Measurements from ENCODE around the gene HJURP. TPM values are rescaled to one million over a fixed set of nuclear protein-coding genes. Genes with fewer than 3 reads are reported as not detected.

Gene HJURP
- total RNA-seq, 1 experiment from 2014 or later: 49.7 TPM

GRCh38 chr2:233829193-233830110, 24.9 kb downstream of the HJURP start:
- no peaks in the 10 kb centered on the region for H4K20me1 ChIP-seq (ENCODE audit: control insufficient read depth, insufficient read depth, insufficient read length)
- no peaks in the 10 kb centered on the region for H3K9me3 ChIP-seq (ENCODE audit: control insufficient read depth, low read depth, low read length)
- no peak overlapping the region for H3K14ac ChIP-seq (ENCODE audit: insufficient read depth, low read length)
- no peak overlapping the region for H3K4me2 ChIP-seq (ENCODE audit: insufficient read depth, insufficient read length, low read length)
- no peak overlapping the region for H3T11ph ChIP-seq (ENCODE audit: low read length)
- Mint-ChIP-seq H3K9me3 (peaks cover 4 to 7% of the 10 kb centered on the region in 2 experiments; a peak in 4 of 5 replicates), H3K4me1 (peaks cover 6 to 9% of the 10 kb centered on the region in 2 experiments), H3K36me3 (ENCODE audit: insufficient read depth in 1 of 3, low read depth in 3 of 3) (peaks cover 2 to 5% (median 2%) of the 10 kb centered on the region in 3 experiments; a peak in 3 of 7 replicates), H3K27me3 (ENCODE audit: low read depth) (peaks cover 3% of the 10 kb centered on the region; the same call in 1 of the 2 replicates), H3K27ac (no peak overlapping the region), H3K4me3 (no peak overlapping the region)
- no peak overlapping the region for H3K23ac ChIP-seq (ENCODE audit: insufficient read length, low read depth, low read length)
- no peak overlapping the region for H2BK12ac ChIP-seq (ENCODE audit: insufficient read length, low read depth, low read length)
- H2AK5ac ChIP-seq (ENCODE audit: insufficient read length, low read length): no peak overlapping the region
- H2BK5ac ChIP-seq (ENCODE audit: insufficient read length, low read length): no peak overlapping the region
- no peak overlapping the region for H2BK20ac ChIP-seq (ENCODE audit: low read depth, low read length, poor library complexity, severe bottlenecking)
- no peak overlapping the region for H2BK15ac ChIP-seq (ENCODE audit: low read depth, low read length)
- no peak overlapping the region for H4K91ac ChIP-seq (ENCODE audit: insufficient read length, low read depth, low read length)
- peak; percentile 22 for DNase-seq
- no peaks in the 10 kb centered on the region for H3K79me1 ChIP-seq (ENCODE audit: insufficient read depth, low read depth, low read length, poor library complexity, severe bottlenecking)
- no peaks in the 10 kb centered on the region for H3K4me1 ChIP-seq (ENCODE audit: insufficient read depth, low read length)
- H3K27me3 ChIP-seq (ENCODE audit: insufficient read depth, low read length): no peaks in the 10 kb centered on the region
- H3K23me2 ChIP-seq (ENCODE audit: insufficient read length, low read depth, low read length, poor library complexity, severe bottlenecking): no peaks in the 10 kb centered on the region
- H3K9ac ChIP-seq (ENCODE audit: extremely low read depth, insufficient read length, low read length): no peak overlapping the region
- no peaks in the 10 kb centered on the region for H3K79me2 ChIP-seq (ENCODE audit: insufficient read depth, low read length)
- no peak overlapping the region for H4K8ac ChIP-seq (replicated peaks; ENCODE audit: insufficient read length, low read depth, low read length)
- no peak overlapping the region for H3K27ac ChIP-seq (ENCODE audit: insufficient read length, low read depth, low read length)
- H3K4ac ChIP-seq (ENCODE audit: low read depth, low read length): no peak overlapping the region
- H3K18ac ChIP-seq (ENCODE audit: insufficient read length, low read depth, low read length): no peak overlapping the region
- no peak overlapping the region for H3K56ac ChIP-seq (ENCODE audit: insufficient read length, low read depth, low read length)
- no CpG with 5 or more reads among the region's 15 CpGs for WGBS (ENCODE audit: extremely low coverage, insufficient read length, low lambda C conversion rate)
- H4K5ac ChIP-seq (ENCODE audit: insufficient read length, low read depth, low read length): no peak overlapping the region
- H2BK120ac ChIP-seq (ENCODE audit: low read depth, low read length, poor library complexity, severe bottlenecking): no peak overlapping the region
- no peak overlapping the region for H2AFZ ChIP-seq (ENCODE audit: low read length)
- TF ChIP-seq, protein P1, sequence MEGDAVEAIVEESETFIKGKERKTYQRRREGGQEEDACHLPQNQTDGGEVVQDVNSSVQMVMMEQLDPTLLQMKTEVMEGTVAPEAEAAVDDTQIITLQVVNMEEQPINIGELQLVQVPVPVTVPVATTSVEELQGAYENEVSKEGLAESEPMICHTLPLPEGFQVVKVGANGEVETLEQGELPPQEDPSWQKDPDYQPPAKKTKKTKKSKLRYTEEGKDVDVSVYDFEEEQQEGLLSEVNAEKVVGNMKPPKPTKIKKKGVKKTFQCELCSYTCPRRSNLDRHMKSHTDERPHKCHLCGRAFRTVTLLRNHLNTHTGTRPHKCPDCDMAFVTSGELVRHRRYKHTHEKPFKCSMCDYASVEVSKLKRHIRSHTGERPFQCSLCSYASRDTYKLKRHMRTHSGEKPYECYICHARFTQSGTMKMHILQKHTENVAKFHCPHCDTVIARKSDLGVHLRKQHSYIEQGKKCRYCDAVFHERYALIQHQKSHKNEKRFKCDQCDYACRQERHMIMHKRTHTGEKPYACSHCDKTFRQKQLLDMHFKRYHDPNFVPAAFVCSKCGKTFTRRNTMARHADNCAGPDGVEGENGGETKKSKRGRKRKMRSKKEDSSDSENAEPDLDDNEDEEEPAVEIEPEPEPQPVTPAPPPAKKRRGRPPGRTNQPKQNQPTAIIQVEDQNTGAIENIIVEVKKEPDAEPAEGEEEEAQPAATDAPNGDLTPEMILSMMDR (conservative IDR thresholded peaks at IDR 0.05): no peak

Measured in H9 (cell line).